ENCODE results near the gene MNAT1.
A peak's percentile ranks its signal among the peaks of the same experiment; 100 is the strongest.

The MNAT1 gene

GRCh38 chr14:60981633-60982455 lies 247.3 kb downstream of the MNAT1 start:
- H3K4me3 ChIP-seq (ENCODE audit: low read depth, low read length): peak overlapping the region; percentile 99
- no peak for TF ChIP-seq CTCF (IDR thresholded peaks at IDR 0.05; ENCODE audit: borderline replicate concordance, insufficient read depth, low read depth, low read length)

DNA sequence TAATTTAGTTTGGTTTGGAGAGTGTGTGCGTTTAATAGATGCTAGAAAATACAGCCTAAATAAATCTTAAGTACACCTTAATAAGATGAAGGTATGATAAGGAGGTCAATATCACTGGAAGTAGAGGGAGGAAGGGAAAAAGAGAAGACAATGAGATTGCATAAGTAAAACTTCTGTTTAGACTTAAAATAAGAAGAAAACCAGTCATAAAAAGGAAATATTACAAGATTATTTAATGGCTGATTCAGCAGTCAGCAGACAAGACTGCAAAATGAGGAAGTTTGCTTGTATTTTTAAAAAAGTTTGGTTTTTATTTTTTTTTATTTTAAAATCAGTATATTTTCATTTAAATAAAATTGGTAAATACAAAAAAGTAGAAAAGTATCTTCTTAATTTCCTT lies 249.6 kb downstream of the MNAT1 start:
- no peak for TF ChIP-seq CTCF (IDR thresholded peaks at IDR 0.05; ENCODE audit: borderline replicate concordance, insufficient read depth, low read depth, low read length)
- H3K4me3 ChIP-seq (ENCODE audit: low read depth, low read length): no peak overlapping the region

GRCh38 chr14:60986500-60986899 lies 251.9 kb downstream of the MNAT1 start:
- TF ChIP-seq CTCF (IDR thresholded peaks at IDR 0.05; ENCODE audit: borderline replicate concordance, insufficient read depth, low read depth, low read length): no peak
- no peak overlapping the region for H3K4me3 ChIP-seq (ENCODE audit: low read depth, low read length)

GRCh38 chr14:60989599-60989998 lies 255.0 kb downstream of the MNAT1 start:
- no peak for TF ChIP-seq CTCF (IDR thresholded peaks at IDR 0.05; ENCODE audit: borderline replicate concordance, insufficient read depth, low read depth, low read length)
- no peak overlapping the region for H3K4me3 ChIP-seq (ENCODE audit: low read depth, low read length)

DNA sequence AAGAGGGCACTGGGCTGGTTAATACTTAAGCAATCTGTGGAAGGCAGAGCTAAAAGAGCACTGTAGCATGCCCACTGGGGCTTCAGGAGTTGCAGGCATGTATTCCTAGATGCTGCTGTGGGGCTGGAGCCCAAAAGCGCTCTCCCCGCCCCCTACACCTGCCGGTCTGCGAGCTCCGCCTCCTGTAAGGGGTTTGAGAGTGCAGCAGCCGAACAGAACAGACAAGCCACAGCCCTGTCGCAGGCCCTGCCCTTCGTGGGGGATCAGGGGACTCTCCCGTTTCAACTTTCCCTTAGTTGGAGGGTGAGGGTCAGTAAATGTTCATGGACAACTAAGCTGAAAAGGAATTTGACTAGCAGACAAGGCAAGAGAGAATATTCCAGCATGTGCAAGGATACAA lies 264.1 kb downstream of the MNAT1 start:
- no peak overlapping the region for H3K4me3 ChIP-seq (ENCODE audit: low read depth, low read length)
- no peak for TF ChIP-seq CTCF (IDR thresholded peaks at IDR 0.05; ENCODE audit: borderline replicate concordance, insufficient read depth, low read depth, low read length)

DNA sequence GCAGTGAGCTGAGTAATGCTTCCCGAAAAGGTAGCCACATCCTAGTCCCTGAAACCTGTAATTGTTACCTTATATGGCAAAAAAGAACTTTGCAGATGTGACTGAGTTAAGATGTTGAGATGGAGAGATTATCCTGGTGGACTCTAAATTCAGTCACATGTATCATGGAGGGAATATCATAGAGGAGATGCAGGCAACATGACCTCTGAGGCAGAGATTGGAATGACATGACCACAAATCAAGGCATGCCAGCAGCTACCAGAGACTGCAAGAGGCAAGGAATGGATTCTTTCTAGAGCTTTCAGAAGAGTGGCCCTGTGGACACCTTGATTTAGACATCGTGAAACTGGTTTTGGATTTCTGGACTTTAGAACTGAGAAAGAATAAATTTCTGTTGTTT lies 265.0 kb downstream of the MNAT1 start:
- no peak for TF ChIP-seq CTCF (IDR thresholded peaks at IDR 0.05; ENCODE audit: borderline replicate concordance, insufficient read depth, low read depth, low read length)
- no peak overlapping the region for H3K4me3 ChIP-seq (ENCODE audit: low read depth, low read length)

- no peak overlapping the region for H3K4me3 ChIP-seq (ENCODE audit: low read depth, low read length)
- no peak for TF ChIP-seq CTCF (IDR thresholded peaks at IDR 0.05; ENCODE audit: borderline replicate concordance, insufficient read depth, low read depth, low read length)
Observed at GRCh38 chr14:61003571-61003970, 269.0 kb downstream of the MNAT1 start.
